ENCODE measurements around the gene CAPN2.

GRCh38 chr1:223695014-223695548 is 17.3 kb upstream of the CAPN2 start:
- no peak for TF ChIP-seq CTCF (IDR thresholded peaks at IDR 0.05; ENCODE audit: insufficient read depth, low read length, poor library complexity, severe bottlenecking)
- no peak for TF ChIP-seq EZH2phosphoT487 (conservative IDR thresholded peaks at IDR 0.05; ENCODE audit: low read length)

All from SU-DHL-6 (cell line).